HG03066 (cell line): ENCODE measurements around the gene CLDN10.
"Not testable (repeated sequence)": the region's sequence is repeated elsewhere in the genome, so short reads cannot be mapped to it uniquely, and the experiment has no call there.

Experiments used
- ATAC-seq: cut with Tn5 transposase; IDR thresholded peaks from one replicate; pipeline ENCODE4 v1.9.1; 2021; ENCODE audit warnings: low read depth; ENCODE audit not compliant: unreplicated experiment

CLDN10 gene, protein sequence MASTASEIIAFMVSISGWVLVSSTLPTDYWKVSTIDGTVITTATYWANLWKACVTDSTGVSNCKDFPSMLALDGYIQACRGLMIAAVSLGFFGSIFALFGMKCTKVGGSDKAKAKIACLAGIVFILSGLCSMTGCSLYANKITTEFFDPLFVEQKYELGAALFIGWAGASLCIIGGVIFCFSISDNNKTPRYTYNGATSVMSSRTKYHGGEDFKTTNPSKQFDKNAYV

DNA sequence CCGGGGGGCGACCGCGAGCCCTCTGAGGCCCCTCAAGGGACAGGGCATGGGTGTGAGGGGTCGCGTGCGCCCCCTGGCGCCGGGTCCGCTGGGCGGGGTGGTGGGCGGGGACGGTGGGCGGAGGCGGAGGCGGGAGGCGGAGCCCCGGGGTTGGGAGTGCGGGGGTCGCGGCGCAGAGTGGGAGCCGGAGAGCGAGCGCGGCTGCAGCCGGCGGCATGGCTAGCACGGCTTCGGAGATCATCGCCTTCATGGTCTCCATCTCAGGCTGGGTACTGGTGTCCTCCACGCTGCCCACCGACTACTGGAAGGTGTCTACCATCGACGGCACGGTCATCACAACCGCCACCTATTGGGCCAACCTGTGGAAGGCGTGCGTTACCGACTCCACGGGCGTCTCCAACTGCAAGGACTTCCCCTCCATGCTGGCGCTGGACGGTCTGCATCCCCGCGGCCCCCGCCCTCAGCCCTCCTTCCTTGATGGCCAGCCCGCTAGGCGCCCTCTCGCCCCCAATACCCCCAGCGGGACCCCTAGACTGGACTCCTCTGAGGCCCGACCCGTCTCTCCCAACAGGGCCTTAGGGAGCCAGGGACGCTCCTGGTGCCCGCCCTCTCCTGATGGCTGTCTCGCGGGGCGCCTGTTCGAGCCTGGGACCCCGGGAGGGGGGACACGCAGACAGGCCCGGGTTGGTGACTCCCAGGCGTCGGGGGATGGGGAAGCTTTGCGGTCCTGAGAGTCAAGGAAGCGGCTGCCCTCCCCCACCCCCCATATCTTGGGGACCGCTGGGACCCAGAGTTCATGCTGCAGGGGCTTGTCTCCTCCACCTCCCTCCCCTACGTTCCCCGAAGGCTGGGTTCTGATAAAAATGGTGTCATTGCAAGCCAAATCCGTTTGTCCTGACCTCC, at the start of gene CLDN10:
Gene CLDN10, plus strand, starts transcription at position 182 of the 903 bp plus-strand sequence. Its CDS starts 34 bp downstream, at position 216.
- ATAC-seq = no peak

DNA sequence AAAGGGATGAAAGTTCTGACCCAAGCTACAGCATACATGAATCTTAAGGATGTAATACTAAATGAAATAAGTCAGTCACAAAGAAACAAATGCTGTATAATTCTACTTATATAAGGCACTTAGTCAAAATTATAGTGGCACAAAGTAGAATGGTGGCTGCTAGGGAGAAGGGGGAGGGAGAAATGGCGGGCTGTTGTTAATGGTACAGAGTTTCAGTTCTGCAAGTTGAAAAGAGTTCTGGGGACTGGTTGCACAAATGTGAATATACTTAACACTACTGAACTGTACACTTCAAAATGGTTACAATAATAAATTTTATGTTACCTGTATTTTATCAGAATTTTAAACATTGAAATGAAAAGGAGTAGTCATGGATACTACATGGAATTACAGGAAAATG, 48.9 kb upstream of the CLDN10 start:
- ATAC-seq = no peak

GRCh38 chr13:95505265-95505664, 47.3 kb upstream of the CLDN10 start:
- no peak for ATAC-seq

DNA sequence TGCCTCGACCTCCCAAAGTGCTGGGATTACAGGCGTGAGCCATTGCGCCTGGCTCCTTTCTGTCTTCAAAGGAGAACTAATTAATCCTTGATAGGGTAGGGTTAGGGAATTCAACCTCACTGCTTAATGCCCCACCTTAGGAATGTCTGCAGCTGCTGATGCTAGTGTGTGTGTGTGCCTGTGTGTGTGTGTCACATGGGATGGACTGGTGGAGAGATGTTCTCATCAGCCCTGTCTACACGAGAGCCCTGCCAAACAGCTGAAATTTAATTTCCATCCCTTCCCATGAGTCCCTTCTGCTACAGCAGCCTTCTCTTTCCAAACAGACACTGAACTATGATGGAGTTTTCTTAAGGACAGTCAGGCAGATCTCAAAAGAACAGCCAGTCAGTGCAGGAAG, 46.5 kb upstream of the CLDN10 start:
- ATAC-seq = no peak

GRCh38 chr13:95507991-95508390, 44.5 kb upstream of the CLDN10 start:
- ATAC-seq = no peak

- no peak for ATAC-seq
Measured at GRCh38 chr13:95508996-95509395, 43.5 kb upstream of the CLDN10 start.

- ATAC-seq = no peak
Measured at GRCh38 chr13:95509521-95510310, 42.8 kb upstream of the CLDN10 start.

GRCh38 chr13:95510950-95511349, 41.6 kb upstream of the CLDN10 start:
- no peak for ATAC-seq

GRCh38 chr13:95512424-95512823, 40.1 kb upstream of the CLDN10 start:
- ATAC-seq = no peak

GRCh38 chr13:95512957-95513356, 39.6 kb upstream of the CLDN10 start:
- no peak for ATAC-seq

DNA sequence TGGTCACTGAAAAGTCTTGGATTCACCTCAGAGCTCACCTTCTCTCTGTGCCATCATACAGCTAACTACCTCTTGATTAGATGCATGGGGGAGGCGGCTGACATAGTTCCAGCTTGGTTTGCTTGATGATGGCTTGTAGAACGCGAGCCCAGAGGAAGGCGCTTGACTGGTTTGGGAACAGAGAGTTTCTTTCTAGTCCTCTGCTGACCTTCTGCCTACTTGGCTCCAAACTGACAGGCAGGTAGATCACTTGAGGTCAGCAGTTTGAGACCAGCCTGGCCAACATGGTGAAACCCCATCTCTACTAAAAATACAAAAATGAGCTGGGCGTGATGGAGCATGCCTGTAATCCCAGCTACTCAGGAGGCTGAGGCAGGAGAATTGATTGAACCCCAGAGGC, 36.9 kb upstream of the CLDN10 start:
- ATAC-seq = not testable (repeated sequence)

GRCh38 chr13:95516021-95516420, 36.5 kb upstream of the CLDN10 start:
- ATAC-seq = no peak

- no peak for ATAC-seq
Measured at GRCh38 chr13:95516492-95516891, 36.0 kb upstream of the CLDN10 start.

- ATAC-seq = no peak
Measured at GRCh38 chr13:95523598-95523997, 28.9 kb upstream of the CLDN10 start.

- ATAC-seq = no peak
Measured at GRCh38 chr13:95524264-95524901, 28.1 kb upstream of the CLDN10 start.

DNA sequence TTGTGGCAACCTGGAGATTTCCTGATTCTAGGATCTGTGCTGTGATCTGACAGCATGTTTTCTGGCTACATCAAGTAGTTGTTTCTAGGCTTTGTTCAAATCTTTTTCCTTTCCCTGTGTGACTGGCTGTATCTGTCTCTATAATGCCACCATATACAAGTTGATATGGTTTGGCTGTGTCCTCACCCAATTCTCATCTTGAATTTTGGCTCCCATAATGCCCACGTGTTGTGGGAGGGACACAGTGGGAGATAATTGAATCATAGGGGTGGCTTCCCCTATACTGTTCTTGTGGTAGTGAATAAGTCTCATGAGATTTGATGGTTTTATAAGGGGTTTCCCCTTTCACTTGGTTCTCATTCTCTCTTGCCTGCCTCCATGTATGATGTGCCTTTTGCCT, 24.6 kb upstream of the CLDN10 start:
- ATAC-seq = no peak

GRCh38 chr13:95530178-95530577, 22.3 kb upstream of the CLDN10 start:
- no peak for ATAC-seq

DNA sequence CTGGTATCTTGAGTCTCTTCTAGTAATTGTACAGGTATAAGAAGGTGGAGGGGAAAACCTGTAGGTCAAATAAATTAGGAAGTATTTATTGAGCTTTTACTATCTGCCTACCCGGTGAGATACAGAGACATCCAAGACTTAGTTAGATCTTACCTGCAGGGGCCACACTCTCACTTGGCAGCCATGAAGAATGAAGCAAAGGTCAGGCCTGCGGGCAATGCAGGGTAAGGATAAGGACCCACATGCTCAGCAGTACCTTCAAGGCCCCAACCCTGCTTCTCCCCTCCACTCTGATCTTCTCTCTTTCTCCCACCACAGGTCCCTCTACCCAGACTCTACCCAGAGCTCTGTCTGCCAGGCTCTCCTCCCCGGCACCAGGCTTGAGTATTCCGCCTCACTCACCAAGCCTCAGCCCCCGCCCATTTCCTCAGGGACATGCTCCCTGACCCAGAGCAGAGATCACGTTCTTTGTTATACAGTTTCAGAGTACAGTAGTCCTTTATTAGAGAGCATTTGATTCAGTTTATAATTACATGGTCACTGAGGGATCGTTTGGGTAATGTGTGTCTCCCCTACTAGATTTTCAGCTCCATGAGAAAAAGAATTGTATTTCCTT, 18.9 kb upstream of the CLDN10 start:
- ATAC-seq = no peak

GRCh38 chr13:95535243-95535642, 17.3 kb upstream of the CLDN10 start:
- no peak for ATAC-seq

DNA sequence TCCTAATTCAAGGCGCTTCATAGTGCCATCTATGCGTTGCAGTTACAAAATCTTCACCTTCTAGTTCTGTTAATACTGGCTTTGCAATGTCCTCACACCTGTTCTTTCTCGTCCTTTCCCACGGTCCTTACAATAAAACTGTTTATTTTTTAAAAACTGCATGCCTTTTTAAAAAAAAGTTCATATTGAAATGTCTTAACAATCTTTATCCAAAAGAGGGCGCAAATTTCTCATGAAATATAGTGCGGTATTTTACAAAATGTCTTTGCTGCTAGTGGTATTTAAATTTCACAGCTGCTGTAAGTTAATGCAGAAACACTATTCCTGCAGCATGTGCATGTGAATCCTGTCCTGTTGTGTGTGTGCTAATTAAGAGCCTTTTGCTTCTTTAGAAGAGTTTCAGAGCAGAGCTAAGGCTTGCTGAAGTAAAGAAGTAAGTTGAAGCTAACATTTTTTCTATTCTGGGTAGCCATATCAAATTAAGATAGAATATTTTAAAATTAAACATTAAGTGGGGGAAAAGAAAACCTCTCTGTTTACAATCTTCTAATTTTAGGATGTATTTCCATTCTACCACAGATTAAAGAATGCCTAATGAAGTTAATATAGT, 15.8 kb upstream of the CLDN10 start:
- ATAC-seq = no peak
